Nephron (organoid): ENCODE data around the gene ZNF648.
"Not testable (repeated sequence)": the region's sequence is repeated elsewhere in the genome, so short reads cannot be mapped to it uniquely, and the experiment has no call there.

Experiments
- H3K27ac Mint-ChIP-seq, 3 experiments: 2 replicates each; pipeline ENCODE4 v1.8.0; 2020; ENCODE audit warnings: mixed read lengths in 3 of 3, mild to moderate bottlenecking in 2 of 3, moderate library complexity in 1 of 3
- H3K27me3 Mint-ChIP-seq: 2 replicates; pipeline ENCODE4 v1.8.0; 2021; ENCODE audit warnings: low read depth, mild to moderate bottlenecking, moderate library complexity, mixed read lengths
- H3K36me3 Mint-ChIP-seq: 2 replicates; pipeline ENCODE4 v1.8.0; 2020; ENCODE audit warnings: low read depth, mixed read lengths
- H3K4me1 Mint-ChIP-seq: 2 replicates; pipeline ENCODE4 v1.8.0; 2020; ENCODE audit warnings: mixed read lengths
- H3K4me3 Mint-ChIP-seq, 3 experiments: 2 replicates each; pipeline ENCODE4 v1.8.0; 2020; ENCODE audit warnings: mild to moderate bottlenecking in 3 of 3, mixed read lengths in 3 of 3, moderate library complexity in 2 of 3
- H3K9me3 Mint-ChIP-seq: 2 replicates; pipeline ENCODE4 v1.8.0; 2020; ENCODE audit warnings: mixed read lengths
- CTCF ChIP-seq, 3 experiments: fragments of 200-600 bp; sonication (generic); IDR thresholded peaks; one replicate each; pipeline ENCODE4 v1.5.0; 2021; ENCODE audit warnings: antibody characterized with exemption in 3 of 3; ENCODE audit not compliant: unreplicated experiment in 3 of 3

ZNF648 gene

GRCh38 chr1:182050481-182051448 lies 10.7 kb downstream of the ZNF648 start:
- peaks cover 4% of the 10 kb centered on the region for H3K36me3 Mint-ChIP-seq
- no peak overlapping the region for H3K27ac Mint-ChIP-seq
- no peaks in the 10 kb centered on the region for H3K27me3 Mint-ChIP-seq
- H3K4me1 Mint-ChIP-seq, result no peaks in the 10 kb centered on the region
- no peak for TF ChIP-seq CTCF (IDR thresholded peaks at IDR 0.05; ENCODE audit: unreplicated experiment in 3 of 3)
- H3K4me3 Mint-ChIP-seq, result no peak overlapping the region
- peaks cover 9% of the 10 kb centered on the region for H3K9me3 Mint-ChIP-seq

- no peaks in the 10 kb centered on the region for H3K4me1 Mint-ChIP-seq
- peaks cover 4% of the 10 kb centered on the region for H3K36me3 Mint-ChIP-seq
- no peaks in the 10 kb centered on the region for H3K27me3 Mint-ChIP-seq
- no peak overlapping the region for H3K27ac Mint-ChIP-seq
- no peak overlapping the region for H3K4me3 Mint-ChIP-seq
- TF ChIP-seq CTCF (IDR thresholded peaks at IDR 0.05; ENCODE audit: unreplicated experiment in 3 of 3), result no peak
- peaks cover 16% of the 10 kb centered on the region for H3K9me3 Mint-ChIP-seq
These were observed 12.9 kb downstream of the ZNF648 start for GRCh38 chr1:182048562-182048961.

- Mint-ChIP-seq H3K27me3 (no peaks in the 10 kb centered on the region), H3K36me3 (peaks cover 4% of the 10 kb centered on the region), H3K27ac (no peak overlapping the region), H3K9me3 (peaks cover 16% of the 10 kb centered on the region), H3K4me1 (no peaks in the 10 kb centered on the region), H3K4me3 (no peak overlapping the region)
- no peak for TF ChIP-seq CTCF (IDR thresholded peaks at IDR 0.05; ENCODE audit: unreplicated experiment in 3 of 3)
These were observed 14.7 kb downstream of the ZNF648 start for GRCh38 chr1:182046763-182047162.

- H3K27ac Mint-ChIP-seq, H3K4me3 Mint-ChIP-seq, H3K4me1 Mint-ChIP-seq, H3K36me3 Mint-ChIP-seq, H3K27me3 Mint-ChIP-seq: not testable (repeated sequence)
- H3K9me3 Mint-ChIP-seq, result peaks cover 16% of the 10 kb centered on the region
These were observed 16.0 kb downstream of the ZNF648 start for GRCh38 chr1:182045481-182045880.

DNA sequence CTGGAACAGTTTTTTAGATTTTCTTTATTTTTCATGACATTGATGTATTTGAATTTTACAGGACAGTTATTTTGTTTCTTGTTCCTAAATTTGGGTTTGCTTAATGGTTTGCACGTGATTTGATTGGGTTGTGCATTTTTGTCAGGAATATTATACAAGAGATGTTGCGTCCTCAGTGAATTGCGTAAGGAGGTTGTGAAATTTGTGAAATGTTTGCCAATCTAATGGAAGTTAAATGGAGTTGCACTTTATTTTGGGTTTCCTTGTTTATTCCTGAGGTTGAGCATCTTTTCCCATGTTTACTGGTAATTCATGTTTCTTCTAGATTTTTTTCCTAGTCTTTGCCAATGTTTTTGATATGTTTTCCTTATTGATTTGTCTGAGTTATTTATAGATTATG lies 19.9 kb downstream of the ZNF648 start:
- no peaks in the 10 kb centered on the region for H3K27me3 Mint-ChIP-seq
- no peaks in the 10 kb centered on the region for H3K4me1 Mint-ChIP-seq
- TF ChIP-seq CTCF (IDR thresholded peaks at IDR 0.05; ENCODE audit: unreplicated experiment in 3 of 3), result no peak
- H3K4me3 Mint-ChIP-seq, result no peak overlapping the region
- H3K27ac Mint-ChIP-seq, result no peak overlapping the region
- H3K9me3 Mint-ChIP-seq, result peaks cover 20% of the 10 kb centered on the region
- H3K36me3 Mint-ChIP-seq, result peaks cover under 1% of the 10 kb centered on the region

DNA sequence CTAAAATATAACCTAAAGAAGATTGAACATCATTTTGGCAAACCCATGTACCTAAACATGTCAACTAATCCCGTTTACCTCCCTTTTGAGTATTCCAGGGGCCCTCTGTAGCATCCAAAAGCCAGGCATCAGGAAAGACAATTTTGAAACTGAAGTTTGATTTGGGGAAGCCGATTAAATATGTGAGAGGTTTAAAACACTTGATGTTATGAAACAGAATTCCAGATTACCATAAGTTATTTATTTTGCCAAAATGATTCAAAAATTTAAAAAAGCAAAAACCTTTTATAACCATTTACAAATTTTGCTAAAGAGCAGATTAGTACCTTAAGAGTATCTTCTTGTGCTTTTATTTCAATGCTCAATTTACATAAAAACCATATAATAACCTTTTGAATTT lies 23.3 kb downstream of the ZNF648 start:
- TF ChIP-seq CTCF (IDR thresholded peaks at IDR 0.05; ENCODE audit: unreplicated experiment in 3 of 3), result no peak
- H3K4me1 Mint-ChIP-seq, result no peaks in the 10 kb centered on the region
- H3K4me3 Mint-ChIP-seq, result no peak overlapping the region
- H3K9me3 Mint-ChIP-seq, result peaks cover 14% of the 10 kb centered on the region
- no peaks in the 10 kb centered on the region for H3K36me3 Mint-ChIP-seq
- no peaks in the 10 kb centered on the region for H3K27me3 Mint-ChIP-seq
- no peak overlapping the region for H3K27ac Mint-ChIP-seq
